NCI-H524 (cell line): ENCODE results near the gene VSTM2B.
"Not testable (repeated sequence)": the region's sequence is repeated elsewhere in the genome, so short reads cannot be mapped to it uniquely, and the experiment has no call there.

Experiments used
- DNase-seq, 2 experiments: peaks; one replicate each; lab custom pipeline; 2025; lab: John Stamatoyannopoulos, UW

The VSTM2B gene

DNA sequence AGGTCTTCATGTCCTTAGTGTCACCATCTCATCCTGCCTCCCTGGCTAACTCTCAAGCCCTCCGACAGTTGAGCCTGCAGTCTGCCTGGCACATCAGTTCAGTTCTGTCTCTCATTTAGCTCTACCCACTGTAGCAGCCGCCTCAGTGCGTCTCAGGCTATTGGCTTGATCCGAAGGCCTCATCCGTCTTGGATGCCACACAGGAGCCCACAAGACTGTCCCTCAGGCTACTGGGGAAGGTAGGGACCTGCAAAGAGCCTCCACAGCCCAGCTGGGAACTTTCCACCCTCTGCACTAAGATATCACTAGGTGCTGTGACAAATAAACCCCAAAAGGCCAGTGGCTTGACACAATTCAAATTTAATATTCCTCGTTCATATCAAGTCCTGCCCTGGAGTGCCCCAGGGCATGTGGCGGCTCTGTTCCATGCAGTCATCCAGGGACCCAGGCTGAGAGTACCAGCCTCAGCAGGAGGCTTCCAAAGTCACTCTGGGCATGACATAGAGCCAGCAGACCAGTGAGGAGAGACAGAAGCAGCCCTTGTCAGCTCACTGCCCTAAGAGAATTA, 5.7 kb downstream of the VSTM2B start:
- no peak for DNase-seq

DNA sequence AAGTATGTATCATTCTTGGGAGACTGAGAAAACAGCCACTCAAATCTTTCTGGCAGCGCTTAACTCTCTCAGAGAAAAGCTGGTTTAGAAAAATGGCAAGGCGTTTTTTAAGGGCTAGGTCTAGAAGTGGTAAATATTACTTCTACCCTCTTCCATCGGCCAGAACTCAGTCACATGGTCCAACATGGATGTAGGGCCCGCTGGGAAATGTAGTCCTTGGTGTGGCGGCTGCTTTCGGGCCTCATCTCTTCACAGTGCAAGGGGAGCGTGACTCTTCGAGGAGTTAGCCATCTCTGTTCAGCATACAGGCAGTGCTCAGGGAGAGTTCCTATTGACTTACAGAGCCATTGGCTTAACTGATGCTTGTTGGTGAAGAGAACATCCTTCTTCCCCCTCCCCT, 6.3 kb downstream of the VSTM2B start:
- DNase-seq = no peak

DNA sequence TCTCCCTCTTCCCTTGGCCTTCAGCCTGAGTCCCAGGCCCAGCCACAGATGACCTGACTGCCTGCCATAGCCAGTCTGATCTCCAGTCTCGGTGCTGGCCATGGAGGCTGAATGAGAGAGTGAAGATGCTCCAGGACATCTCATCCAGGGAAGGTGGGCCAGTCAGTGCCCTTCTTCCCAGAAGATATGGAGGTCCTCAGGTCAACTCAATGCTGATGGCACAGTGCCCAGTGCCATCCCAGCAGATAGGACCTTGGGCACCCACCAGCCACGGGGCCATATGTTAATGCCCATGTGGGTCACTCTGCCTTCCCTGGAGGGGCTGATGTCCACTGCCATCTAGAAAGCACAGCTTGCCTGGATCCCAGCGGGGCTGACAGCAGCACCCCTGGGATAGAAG, 7.2 kb downstream of the VSTM2B start:
- no peak for DNase-seq

DNA sequence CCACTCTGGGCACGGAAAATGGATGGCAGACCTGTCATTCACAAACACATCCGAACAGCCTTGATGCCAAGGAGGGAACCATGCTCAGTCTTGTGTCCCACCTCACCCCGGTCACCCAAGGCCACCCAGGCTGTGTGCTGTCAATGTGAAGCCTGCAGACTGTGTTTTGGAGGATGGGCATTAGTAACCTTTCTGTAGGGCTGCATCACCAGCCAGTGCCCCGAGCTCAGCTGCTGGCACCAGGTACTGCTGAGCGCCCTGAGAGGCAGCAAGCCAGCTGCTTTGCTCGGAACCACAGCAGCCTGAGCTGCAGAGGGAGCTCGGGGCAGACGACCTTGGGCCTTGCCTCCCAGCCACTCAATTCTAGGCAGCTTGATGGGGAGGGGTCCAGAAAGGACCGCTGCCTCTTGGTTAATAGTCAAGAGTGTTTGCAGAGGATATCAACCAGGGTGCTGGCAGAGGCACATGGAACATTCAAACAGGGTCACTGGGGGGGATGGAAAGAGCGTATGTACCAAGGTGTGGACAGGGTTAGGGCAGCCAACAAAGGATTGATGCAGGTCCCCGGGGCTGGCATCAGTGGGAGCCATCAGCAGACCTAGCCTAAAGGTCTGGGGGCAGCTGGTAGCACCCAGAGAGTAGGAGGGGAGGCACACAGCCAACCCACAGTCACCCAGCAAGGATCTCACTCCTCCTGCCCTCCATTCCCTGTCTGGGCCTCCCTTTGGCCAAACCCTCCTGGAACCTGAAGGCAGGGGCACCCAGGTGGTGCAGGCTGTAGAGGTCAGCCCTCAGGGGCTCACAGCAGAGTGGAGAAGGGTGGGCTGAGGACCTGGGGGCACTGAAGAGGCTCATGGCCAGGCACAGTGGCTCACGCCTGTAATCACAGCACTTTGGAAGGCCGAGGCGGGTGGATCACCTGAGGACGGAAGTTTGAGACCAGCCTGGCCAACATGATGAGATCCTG, 8.1 kb downstream of the VSTM2B start:
- no peak for DNase-seq

DNA sequence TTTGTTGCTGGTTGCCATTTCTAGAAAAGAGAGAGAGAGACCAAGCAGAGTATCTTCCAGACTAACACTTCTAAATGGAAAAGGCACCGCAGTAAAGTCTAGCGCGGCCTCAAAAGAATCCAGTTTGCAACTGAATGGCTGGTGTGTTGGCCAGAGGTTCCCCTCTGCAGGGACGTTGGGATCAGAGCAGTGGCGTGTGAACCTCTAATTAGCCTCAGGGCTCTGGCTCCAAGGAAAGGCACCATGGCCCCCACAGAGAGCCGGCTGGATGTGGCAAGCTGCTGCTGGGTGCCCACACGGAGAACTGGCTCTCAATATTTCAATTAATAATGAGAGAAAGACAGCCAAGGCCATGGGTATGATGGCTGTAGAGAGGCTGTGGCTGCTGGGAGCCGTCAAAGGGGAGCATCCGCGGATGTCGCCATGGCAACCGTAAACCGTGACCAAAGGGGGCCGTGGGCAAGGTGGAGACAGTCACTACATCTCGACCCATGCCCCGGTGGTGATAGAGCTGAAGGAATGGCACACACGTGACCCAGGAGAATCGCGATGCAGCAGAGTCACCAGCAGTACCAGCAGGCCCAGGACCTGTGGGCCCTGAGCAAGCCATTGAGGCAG, 9.5 kb downstream of the VSTM2B start:
- DNase-seq = no peak

DNA sequence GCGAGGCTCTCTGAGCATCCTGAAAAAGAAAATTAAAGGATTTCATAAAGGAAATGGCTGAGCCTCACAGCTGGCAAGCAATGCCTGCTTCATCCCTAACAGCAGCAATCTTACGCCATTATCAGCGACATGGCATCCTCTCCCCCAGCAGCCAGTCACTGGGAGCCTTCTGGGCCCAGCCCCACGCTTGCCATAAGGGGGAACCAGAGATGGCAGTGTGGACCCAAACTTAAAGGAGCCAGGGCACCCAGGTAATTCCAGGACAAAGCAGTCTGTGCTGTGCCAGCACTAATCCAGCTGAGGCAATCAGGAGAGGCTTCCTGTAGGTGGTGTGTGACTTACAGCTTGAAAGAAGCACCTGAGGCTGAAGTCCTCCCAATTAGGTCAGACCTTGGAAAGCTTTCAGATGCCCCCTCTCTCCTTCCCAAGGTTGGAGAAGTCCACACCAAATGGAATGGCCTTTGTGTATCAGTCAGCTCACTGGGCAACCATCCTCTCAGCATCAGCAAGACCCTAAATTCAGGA, 10.3 kb downstream of the VSTM2B start:
- no peak for DNase-seq

DNA sequence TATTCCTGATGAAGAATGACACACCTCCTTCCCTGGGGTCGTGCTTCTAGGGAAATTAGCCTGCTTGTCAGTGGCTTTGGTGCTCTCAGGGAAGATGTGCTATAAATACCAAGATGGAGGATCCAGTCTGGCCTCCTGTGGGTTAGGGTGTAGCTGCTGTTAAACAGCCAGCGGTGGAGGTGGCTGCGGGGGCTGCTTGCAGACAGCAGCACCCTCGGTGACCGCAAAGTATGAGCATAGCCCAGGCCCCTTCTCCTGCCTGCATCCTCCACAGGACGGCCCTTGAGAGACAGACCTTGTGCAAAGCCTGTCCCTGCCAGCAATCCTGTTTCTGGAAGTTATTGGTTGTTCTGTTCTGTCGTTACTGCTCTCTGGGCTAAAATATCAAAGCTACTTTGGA, 11.4 kb downstream of the VSTM2B start:
- DNase-seq = no peak

DNA sequence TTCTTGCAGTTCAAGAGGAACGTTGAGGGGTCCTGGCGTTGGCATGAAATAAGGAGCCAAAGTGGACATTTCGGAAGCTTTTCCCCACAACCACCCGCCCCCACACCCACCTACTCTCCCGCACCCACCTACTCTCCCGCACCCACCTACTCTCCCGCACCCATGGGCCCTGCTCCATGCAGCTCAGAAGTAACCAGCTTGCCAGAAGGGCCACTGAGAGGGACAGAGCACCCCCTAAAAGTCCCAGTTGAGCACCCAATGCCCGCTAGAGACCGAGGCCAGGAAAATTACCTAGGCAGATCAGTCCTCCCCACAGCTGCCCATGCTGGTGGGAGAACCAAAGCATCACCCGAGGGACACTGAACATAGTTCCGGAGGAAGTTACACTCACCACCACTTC, 11.8 kb downstream of the VSTM2B start:
- no peak for DNase-seq

DNA sequence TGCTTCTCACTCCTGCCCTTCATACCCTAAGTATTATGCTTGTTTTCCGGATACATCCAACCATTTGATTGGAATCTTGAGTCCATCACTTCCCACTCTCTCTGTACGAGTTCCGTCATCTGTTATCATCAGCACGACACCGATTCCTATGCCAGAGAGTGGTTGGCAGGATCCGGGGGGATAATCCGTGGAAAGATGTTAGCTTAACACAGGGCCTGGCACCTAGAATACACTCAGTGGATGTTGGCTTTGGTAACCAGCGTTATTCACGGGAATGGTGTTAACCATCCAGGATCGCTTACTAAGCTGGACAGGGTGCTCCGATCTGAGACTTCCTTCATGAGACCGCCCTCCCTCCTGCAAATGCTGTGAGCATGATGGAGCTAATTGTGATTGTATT, 12.4 kb downstream of the VSTM2B start:
- no peak for DNase-seq

DNA sequence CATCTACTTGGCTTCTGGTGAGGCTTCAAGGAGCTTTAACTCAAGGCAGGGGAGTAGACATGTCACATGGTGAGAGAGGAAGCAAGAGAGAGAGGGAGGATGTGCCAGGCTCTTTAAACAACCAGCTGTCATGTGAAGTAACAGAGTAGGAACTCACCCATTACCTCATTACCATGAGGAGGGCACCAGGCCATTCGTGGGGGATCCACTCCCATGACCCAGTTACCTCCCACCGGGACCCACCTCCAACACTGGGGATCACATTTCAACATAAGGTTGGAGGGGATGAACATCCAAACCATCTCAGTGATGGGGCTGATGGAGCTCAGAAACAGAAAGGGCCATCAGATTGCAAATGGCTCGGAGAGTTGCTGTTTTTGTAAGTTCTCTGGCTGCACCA, 12.9 kb downstream of the VSTM2B start:
- DNase-seq = no peak

DNA sequence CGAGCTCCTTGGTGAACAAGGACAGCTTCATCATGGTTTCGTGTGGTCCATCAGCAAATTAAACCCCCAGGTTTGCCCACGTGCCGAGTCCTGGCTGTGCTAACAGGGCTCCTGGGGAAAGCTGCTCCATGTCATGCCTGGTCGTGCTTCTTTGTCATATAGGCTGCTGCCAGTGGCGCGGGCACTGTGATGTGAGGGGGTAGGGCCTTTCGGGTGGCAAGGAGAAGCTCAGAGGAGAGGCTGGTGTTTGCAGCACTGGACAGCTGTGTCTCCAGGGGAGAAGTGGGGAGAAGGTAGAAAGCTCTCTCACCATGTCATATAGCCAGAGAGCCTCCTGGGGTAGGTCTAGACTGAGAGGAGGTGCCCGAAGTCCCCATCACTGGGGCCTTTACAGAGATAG, 13.3 kb downstream of the VSTM2B start:
- no peak for DNase-seq

DNA sequence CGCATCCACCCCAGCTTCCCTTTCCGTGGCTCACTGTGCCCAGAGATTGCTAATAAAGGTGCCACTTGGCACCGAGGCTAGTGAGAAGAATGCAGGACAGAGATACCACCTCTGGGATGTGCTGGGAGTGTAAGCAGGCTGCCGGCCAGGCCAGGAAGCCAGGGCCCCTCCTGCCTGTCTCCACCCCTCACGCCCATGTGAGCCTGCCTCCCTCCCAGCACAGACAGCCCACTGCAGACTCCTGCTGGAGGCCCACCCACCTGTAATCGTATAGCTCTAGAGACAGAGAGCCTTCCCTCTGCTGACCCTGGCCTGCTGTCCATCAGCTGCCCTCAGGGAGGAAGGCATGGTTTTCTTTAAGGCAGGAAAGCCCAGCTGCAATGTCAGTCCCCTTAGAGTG, 13.9 kb downstream of the VSTM2B start:
- DNase-seq = no peak

DNA sequence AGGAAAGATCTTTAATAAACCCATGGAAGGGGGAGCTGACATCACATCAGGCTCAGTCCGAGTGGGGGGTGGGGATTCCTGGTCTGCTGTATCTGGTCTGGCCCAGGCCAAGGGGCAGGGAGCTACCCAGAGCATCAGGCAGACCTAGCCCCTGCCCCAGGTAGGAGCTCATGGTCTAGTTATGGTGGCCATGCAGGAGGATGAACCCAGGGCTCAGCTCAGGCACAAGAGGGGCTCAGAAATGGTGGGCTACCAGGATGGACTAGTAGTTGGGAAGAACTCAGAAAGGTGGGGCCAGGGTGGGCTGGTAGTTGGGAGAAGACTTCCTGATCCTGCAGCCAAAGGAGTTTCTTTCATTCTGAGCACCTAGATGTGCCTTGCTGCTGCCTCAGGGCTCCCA, 14.3 kb downstream of the VSTM2B start:
- DNase-seq = no peak

DNA sequence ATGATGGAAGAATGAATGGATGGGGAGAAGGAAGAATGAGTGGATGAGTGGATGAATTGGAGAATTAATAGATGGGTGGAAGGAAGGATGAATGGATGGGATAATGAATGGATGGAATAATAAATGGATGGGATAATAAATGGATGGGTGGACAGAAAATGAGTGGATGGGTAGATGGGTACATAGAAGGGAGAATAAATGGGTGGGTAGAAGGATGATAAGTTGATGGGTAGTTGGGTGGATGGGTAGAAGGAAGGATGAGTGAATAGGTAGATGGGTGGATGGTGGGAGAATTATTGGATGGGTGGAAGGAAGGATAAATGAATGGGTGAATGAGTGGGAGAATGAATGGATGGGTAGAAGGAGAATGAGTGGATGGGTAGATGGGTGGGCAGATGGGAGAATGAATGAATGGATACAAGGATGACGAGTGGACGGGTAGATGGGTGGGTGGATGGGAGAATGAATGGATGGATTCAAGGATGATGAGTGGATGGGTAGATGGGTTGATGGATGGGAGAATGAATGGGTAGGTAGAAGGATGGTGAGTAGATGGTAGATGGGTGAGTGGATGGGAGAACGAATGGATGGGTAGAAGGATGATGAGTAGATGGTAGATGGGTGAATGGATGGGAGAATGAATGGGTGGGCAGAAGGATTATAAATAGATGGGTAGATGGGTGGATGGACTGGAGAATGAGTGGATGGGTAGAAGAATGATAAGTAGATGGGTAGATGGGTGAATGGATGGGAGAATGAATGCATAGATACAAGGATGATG, 15.9 kb downstream of the VSTM2B start:
- no peak for DNase-seq

DNA sequence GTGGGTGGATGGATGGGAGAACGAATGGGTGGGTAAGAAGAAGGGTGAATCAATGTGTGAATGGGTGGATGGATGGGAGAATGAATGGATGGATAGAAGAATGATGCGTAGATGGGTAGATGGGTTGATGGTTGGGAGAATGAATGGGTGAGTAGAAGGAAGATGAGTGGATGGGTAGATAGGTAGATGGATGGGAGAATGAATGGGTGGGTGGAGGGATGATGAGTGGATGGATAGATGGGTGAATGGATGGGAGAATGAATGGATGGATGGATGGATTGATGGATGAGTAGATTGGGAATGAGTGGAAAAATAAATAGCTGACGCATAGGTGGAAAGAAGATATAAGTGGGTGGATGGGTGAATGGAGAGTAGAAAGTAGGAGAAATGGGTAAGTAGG, 16.5 kb downstream of the VSTM2B start:
- DNase-seq = no peak

DNA sequence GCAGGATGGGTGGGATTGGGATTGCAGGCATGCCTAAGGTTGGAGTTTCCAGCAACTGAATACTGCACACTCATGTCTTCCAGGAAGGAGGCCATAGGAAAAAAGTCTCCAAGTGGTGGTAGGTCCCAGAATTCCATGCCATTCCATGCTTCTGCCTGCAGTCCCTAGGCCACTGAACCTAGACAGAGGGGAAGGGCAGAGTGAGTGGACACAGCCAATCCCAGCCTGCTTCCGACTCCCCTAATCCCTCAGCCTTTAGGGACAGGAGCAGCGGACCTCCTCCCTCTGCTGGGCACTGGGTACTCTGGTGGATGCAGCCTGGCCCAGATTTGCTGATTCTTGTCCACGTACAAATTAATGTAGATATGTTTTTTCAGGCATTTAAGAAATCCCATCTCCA, 17.0 kb downstream of the VSTM2B start:
- DNase-seq = no peak

DNA sequence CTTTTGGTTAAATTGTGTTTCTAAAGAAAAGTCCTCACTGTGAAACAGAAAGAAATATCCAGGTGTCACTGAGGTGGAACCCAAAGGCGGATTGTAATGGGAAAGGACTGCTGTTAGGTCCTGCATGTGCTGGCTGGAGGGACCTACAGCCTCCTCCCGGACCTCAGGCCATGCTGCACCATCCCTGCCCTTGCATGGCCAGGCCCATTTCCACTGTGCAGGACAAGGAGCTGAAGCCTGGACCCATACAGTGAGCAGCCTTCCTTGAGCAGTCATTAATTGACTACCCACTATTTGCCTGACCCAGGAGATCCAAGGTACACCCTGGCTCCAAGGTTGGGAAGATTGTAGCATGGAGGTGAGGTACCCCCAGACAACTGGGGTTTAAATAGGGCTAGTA, 17.6 kb downstream of the VSTM2B start:
- DNase-seq = no peak

DNA sequence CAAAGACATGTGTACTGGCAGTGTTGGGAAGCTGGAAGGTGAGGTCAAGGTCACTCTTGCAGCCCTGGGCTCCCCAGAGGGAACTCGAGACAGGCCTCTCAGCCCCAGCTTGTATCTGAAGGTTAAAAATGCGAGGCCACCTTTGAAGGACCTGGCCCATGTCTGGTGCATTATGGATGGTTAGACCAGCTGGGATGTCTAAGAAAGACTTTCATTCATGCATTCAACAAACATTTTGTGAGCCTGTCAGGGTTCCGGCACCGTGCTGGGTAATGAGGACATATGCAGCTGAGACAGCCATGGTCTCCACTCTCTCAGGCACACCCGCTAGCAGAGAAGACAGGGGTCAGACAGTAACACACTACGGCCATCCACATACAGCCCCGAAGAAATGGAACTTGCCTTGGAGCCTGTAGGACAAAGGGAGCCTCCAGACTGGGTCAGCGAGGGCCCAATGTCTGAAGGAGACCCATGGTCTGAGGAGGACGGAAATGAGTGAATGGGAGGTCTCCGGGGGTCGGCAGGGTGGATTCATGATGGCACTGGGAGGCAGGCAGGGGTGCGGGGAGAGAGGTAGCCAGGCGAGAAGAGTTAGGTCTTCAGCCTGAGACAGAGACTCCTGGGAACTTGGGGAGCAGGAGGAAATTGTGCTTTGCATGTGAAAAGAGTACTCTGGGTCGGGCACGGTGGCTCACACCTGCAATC, 19.0 kb downstream of the VSTM2B start:
- DNase-seq = no peak

DNA sequence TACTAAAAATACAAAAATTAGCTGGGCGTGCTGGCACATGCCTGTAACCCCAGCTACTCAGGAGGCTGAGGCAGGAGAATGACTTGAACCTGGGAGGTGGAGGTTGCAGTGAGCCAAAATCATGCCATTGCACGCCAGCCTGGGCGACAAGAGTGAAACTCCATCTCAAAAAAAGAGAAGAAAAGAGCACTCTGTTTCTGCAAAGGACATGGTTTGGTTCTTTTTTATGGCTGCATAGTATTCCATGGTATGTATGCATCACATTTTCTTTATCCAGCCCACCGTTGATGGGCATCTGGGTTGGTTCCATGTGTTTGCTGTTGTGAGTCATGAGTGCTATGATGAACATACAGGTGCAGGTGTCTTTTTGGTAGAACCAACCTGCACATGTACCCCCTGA, 19.7 kb downstream of the VSTM2B start:
- DNase-seq = not testable (repeated sequence)

DNA sequence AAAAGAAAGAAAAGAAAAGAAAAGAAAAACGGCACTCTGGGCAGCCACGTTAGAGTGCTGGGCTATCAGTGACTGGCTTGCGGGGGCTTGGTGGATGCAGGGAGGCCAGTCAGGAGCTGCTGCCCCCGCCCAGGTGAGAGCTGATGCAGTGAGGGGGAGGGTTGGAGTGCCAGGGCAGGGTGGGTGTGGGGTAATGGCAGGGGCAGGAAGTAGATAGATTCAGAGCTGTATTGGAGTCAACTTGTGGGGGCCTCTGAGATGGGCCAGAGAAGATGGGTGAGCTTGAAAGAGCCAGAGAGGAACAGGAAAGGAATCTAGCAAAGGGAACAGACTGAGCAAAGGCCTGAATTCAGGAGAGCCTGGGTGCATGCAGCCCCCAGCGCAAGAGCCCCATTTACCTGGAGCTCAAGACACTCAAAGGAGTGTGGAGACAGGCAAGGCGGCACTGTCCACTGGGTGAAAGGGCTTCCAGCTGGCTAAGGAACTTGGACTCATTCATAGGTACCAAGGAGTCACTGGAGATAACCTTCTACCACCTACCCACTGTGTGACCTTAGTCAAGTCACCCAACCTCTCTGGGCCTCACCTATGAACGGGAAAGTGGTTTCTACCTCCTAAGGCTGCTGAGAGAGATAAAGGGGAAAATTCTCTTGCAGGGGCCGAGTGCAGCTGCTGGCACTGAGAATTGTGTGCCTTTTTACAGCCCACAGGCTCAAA, 20.2 kb downstream of the VSTM2B start:
- no peak for DNase-seq
